SKM-1 (cell line): ENCODE measurements around the gene LPA.
"Not testable (repeated sequence)": the region's sequence is repeated elsewhere in the genome, so short reads cannot be mapped to it uniquely, and the experiment has no call there.

Experiments
- DNase-seq: peaks from one replicate; lab custom pipeline; 2025; ENCODE audit not compliant: unreplicated experiment; lab: John Stamatoyannopoulos, UW

LPA gene

DNA sequence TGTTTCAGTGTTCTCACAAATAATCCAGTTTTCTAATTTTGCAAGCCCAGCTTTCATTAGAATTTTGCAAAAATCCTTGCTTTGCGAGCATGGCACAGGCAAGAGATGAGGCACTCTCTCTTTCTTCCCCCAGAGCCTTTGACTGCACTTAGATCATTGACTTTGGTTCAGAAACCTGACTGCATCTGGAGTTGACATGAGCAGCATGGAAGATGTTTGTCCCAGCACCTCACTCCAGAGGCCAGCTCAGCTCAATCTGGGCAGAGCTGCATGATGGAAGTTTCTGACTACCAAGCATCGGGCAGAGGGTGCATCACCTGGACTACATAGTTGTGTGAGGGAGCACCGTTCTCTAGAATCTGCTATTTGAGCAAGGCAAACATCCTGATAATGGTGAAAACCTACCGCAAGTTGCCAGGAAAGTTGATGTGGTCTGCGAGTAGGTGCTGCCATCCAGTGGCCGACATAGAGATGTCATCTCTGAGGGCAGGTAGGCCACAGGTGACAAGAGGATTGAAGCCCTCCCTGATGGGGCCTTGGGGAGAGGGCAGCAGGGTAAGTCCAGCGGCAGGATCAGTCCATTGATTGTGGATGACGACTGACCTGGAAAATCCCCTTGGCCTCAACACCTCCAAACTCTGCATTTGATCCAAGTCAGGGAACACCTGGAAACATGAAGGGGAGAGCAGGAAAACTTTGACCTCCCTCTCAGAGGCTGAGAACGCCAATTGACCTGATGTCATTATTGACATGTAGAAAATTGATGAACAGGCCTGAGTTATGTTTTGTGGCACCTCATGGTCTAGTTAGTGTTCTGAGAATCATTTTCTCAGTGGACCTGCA, 3.8 kb upstream of the LPA start:
- no peak for DNase-seq

DNA sequence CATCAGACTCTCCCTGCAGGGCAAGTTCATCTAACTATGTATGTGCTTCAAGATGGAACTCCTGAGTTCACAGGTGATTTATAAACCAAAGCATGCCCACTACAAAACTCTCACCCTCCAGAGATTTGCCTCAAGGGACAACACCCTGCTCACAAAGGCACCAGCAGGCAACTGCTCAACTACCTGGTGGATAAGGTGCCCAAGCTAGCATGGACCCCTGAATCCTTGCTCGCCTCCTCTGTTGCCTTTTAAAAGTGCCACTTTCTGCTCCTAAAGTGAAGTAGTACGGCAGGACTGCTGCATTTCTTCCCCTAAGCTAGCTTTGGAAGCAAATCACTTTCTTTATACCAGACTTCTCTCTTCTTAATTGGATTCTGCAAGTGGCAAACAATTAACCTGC, 1.2 kb downstream of the LPA start:
- DNase-seq, result no peak

DNA sequence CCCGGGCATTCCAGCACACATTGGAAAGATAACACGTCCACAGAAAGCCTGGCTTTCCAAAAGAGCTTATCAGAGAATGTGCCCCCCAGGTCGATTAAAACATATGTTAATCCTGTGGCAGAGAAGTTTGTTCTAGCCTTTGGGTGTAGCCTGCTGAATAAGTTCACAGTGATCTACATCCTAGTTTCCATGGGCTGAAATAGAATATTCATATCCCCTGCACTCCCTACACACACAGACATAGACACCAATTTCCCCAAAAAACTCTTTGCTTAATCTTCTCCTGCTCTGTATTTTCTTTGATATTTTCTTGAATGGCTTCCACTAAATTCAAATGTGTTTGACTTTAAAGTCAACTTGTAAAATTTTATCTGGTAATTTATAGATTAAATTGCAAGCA, 1.6 kb downstream of the LPA start:
- no peak for DNase-seq

DNA sequence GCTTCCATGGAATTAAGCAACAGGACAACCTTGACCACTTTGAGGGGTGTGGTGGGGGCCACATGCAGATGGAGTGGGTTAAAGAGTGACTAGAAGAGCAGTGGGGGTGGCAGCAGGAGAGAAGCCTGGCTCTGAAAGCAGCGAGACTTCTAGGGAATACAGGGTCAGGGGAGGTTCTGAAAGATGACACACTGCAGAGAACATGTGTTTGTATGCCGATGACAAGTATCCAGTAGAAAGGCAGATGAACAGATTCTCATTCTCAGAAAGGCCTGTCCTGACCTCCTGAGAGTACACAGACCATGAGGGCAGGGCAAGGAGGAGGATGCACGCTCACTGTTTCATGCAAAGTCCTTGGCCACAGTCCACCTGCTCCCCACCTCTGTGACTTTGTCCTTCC, 2.9 kb downstream of the LPA start:
- DNase-seq, result no peak

DNA sequence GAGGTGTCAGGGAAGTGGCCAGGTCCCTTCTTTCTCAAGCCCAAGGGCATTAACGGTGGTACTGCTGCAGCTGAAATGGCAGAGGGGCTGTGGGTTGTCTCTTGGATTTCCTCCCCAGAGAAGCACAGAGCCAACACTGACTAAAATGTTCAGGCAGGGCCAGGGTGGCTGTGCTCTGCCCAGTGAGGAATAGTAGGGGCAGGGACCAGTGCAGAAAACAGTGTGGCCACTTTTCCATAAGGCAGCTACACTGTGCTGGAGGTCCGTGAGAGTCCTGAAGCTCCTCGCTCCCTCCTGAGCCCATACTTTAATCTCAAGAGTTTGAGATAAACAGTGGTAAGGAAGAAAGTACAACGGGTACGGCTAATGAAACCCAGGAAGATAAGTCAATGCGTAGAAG, 4.5 kb downstream of the LPA start:
- no peak for DNase-seq

DNA sequence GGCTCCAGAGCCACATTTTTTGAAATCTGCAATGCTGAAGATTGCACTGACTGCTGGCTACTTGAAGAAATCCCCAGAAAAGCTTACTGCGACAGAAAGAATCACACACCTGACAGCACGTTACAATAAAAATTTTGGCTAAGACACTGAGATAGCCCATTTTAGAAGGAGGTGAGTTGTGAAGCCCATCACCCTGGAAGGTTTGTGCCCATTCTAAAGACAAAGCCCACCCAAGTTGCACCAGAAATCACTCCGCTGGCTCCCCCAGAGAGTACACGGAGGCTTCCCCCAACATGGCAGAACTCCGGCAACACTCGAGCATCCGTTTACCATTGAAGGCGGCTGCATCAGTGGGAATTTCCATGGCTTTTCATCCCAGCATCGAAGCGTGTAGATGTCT, 29.4 kb downstream of the LPA start:
- DNase-seq, result no peak

DNA sequence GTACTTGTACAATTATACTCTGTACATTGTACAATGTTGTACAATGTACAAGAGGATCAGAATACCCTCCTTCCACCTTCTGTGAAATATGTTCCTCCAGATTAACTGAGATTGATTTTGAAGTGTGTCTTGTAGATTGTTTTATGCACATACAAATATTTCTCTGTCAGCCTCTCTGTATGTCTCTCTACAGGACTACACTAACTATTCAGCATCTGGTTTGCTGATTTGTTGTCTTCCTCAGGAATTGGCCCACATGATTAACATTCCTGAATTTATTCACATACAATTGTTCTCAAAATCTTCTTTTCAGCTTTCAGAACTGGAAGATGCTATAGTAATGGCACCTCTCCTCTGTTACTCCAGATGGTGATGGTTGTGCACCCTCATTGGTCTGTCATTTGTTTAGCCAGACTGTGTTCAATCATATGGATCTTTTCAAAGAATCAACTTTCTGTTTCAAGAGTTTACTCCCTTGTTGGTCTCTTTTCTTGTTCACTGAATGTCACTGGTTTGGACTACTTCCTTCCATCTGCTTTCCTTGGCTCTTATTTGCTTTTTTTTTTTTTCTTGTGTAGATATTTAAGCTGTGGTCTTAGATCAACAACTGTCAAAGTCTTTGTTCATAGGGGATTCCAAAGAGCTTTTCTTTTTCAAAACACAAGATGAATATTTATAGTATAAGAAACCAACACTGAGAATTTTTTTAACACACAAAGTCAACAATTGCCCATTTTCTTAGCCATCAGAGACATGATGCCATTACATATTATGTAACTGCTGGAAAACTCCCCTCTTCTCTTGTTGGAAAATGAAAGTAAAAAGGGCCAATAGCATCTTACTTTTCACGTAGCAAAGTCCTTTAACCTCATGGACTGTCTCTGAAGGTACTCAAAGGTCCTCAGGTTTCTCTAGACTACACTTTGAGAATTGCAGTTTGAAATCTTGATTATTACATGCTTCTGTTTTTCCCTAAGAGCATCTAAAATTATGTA, 67.9 kb downstream of the LPA start:
- no peak for DNase-seq

DNA sequence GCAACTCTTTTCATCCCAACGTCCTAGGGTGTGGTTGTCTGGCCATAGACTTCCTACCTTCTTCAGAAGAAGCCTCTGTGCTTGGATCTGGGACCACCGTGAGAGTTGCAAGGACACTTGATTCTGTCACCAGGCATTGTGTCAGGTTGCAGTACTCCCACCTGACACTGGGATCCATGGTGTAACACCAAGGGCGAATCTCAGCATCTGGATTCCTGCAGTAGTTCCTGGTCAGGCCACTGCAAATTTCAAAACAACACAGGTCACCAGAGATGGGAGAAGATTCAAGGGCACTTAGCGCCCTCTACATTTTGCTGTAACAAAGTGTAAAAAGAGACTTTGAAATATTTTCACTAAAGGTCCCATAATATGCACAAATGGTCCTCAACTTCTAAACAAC, 68.8 kb downstream of the LPA start:
- DNase-seq, result not testable (repeated sequence)

DNA sequence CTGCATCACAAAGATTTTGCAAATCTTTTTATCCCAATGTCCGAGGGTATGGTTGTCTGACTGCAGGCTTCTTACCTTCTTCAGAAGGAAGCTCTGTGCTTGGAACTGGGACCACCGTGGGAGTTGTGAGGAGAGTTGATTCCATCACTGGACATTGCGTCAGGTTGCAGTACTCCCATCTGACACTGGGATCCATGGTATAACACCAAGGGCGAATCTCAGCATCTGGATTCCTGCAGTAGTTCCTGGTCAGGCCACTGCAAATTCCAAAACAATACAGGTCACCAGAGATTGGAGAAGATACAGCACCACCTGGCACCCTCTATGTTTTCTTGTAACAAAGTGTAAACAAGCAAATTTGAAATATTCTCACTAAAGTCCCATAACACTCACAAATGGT, 77.7 kb downstream of the LPA start:
- no peak for DNase-seq

DNA sequence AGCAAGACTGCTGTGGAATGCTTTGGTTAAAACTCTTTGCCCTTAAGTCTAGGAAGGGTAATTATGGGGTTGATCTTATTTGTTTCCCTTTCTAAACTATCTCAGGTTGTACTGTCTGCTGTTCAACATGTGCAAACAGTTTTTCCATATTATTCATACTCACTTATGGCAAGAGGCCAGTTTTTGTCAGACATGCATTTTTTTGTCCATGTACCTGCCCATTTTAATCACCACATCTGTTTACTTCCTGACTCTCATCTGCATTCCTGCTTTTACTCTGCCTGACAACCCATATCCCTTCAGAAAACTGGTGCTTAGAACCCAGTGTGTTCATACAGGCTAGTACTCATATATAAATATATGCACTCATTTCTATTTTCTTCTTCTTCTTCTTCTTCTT, 80.3 kb downstream of the LPA start:
- DNase-seq, result no peak

DNA sequence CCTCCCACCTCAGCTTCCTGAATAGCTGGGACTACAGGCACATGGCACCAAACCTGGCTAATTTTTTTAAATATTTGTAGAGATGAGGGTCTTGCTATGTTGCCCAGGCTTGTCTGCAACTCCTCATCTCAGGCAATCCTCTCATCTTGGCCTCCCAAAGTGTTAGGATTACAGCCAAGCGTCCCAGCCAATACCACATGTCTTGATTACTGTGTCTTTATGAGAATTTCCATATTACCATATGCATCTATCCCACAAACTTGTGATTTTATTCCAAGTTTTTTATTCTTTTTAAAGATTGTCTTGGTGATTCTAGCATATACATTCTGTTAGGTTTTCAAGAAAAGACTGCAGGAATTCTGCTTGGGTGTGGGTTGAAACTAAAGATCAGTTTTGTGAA, 82.7 kb downstream of the LPA start:
- DNase-seq, result no peak

DNA sequence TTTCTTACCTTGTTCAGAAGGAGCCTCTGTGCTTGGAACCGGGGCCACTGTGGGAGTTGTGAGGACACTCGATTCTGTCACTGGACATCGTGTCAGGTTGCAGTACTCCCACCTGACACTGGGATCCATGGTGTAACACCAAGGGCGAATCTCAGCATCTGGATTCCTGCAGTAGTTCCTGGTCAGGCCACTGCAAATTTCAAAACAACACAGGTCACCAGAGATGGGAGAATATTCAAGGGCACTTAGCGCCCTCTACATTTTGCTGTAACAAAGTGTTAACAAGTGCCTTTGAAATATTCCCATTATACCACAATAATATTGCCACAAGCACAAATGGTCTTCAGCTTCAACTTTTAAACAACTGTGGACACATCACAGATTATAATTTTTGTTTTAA, 85.6 kb downstream of the LPA start:
- DNase-seq, result not testable (repeated sequence)

DNA sequence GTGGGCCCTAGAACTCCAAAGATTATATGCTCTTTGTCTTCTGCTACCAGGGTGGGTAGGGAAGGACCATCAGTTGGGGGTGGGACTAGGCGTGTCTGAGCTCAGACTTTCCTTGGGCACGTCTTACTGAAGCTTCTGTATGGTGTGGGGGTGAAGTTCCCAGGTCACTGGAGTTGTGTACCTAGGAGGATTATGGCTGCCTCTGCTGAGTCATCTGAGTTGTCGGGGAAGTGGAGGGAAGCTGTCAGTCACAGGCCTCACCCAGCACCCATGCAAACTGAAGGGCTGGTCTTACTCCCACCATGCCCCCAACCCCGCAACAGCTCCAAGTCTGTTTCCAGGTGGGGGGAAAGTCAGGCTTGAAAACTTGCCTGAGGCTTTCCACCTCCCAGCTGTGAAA, 90.1 kb downstream of the LPA start:
- no peak for DNase-seq

DNA sequence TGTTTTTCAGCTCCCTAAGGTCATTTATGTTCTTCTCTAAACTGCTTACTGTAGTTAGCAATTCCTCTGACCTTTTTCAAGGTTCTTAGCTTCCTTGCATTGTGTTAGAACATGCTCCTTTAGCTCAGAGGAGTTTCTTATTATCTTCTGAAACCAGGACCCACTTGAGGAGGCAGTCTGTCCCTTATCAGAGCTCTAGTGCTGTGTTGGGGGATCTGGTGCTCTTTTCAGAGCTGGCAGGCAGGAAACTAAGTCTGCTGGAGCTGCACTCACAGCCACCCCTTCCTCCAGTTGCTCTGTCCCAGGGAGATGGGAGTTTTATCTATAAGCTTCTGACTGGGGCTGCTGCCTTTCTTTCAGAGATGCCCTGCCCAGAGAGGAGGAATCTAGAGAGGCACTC, 92.9 kb downstream of the LPA start:
- DNase-seq, result not testable (repeated sequence)

DNA sequence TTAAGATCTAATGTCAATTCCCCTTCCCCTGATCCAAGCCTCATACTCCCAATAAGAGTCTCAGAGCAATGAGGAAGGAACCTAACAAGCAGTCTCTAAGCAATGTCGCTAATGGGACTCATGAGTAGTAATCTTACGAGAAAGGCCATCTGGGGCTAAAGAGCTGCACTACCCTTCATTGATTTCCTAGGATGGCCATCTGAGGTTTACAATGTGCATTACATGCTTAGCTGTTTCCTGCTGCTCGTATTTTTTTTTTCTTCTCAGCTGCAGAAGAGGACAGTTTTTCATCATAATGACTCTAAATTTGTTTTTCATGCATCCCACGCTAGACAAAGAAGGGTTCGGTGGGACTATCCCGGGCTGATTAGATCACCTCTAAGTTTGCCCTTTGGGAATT, 119.3 kb downstream of the LPA start:
- DNase-seq, result no peak

DNA sequence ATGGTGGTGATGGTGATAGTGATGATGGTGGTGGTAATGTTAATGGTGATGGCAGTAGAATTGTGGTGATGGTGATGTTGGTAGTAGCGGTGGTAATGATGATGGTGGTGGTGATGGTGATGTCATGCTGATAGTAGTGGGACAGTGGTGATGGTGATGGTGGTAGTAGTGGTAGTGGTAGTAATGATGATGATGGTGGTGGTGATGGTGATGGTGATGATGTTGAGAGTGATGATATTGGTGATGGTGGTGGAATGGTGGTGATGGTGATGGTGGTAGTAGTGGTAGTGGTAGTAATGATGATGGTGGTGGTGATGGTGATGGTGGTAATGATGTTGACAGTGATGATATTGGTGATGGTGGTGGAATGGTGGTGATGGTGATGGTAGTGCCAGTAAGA, 128.8 kb downstream of the LPA start:
- no peak for DNase-seq

DNA sequence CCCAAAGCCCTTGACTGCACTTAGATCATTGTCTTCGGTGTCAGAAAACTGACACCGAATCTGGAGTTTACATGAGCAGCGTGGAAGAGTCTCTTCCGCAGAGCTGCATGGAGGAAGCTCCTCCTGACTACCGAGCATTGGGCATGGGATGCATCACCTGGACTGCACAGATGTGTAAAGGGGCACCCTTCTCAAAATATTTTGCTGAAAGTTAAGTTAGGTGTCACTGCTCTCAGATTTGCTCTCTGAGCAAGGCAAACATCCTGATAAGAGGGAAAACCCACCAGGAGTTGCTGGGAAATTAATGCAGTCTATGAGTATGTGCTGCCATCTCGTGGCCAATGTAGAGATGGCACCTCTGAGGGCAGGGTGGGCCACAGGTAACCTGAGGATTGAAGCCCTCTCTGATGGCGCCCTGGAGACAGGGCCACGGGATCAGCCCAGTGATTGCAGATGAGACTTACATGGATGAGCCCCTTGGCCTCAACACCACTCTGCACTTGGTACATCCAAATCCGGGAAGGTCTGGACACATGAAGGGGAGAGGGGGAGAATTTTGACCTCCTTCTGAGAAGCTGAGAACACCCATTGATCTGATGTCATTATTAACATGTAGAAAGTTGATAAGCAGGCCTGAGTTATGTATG, 129.9 kb downstream of the LPA start:
- no peak for DNase-seq

DNA sequence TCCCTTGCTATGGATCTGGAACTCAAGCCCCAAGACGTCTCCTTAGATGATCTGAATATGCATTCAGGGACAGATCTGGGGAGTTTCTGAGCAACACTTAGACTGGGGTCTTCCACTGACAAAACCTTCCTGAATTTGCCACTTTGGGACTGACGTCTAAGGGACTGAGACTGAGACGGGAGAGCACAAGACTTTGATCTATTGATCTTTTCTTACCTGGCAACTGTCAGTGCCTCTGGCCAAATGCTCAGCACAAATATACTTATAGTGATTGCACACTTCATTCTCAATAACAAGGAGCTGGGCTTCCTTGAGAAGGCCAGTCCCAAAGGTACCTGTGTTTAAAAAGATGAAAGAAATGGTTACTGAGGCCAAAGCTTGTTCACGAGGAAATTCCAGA, 131.8 kb downstream of the LPA start:
- no peak for DNase-seq

DNA sequence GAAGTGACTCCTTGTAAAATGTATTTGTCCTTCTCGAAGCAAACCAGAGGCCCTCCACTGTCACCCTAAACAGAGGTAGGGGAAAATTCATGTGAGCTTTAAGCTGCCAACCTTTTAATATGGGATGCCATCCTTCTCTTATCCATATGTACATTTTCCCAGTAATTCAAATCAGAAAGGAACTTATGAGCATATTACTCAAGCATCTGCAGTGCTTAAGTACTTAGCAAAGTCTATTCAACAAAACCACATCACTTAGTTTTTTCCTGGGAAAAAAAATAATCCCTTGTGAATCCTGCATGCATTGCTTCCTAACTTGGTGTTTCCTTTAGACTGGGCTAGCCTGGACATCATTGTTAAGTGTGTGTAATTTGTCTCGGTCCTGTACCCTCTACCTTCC, 132.2 kb downstream of the LPA start:
- DNase-seq, result no peak

DNA sequence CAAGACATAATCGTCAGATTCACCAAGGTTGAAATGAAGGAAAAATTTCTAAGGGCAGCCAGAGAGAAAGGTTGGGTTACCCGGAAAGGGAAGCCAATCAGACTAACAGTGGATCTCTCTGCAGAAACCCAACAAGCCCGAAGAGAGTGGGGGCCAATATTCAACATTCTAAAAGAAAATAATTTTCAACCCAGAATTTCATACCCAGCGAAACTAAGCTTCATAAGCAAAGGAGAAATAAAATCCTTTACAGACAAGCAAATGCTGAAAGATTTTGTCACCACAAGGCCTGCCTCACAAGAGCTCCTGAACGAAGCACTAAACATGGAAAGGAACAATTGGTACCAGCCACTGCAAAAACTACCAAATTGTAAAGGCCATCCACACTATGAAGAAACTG, 134.6 kb downstream of the LPA start:
- not testable (repeated sequence) for DNase-seq

DNA sequence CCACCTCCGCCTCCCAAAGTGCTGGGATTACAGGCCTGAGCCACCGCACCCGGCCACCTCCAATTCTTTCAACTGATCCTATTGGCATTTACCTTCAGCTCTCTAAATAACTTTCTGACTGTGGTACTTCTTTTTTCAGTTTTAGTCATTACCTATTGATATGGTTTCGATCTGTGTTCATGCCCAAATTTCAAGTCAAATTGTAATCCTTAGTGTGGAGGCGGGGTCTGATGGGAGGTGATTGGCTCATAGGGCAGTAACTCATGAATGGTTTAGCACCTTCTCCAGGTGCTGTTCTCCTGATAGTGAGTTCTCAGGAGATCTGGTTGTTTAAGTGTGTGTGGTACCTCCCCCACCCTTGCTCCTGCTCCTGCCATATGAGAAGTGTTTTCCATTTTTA, 140.9 kb downstream of the LPA start:
- no peak for DNase-seq
